Stimulated activated CD4-positive, alpha-beta T cell treated with anti-CD3 and anti-CD28 coated beads, Interleukin-12 subunit alpha, Interleukin-12 subunit beta, amount 100 ng/mL, for 24 hours (primary cell): ENCODE data around the gene GYPE.
"Not testable (repeated sequence)": the region's sequence is repeated elsewhere in the genome, so short reads cannot be mapped to it uniquely, and the experiment has no call there.

Experiments
- DNase-seq, 2 experiments: peaks; one replicate each; pipeline ENCODE4 v3.0.0-alpha.2; 2020; ENCODE audit warnings: low read depth in 2 of 2

GYPE gene

DNA sequence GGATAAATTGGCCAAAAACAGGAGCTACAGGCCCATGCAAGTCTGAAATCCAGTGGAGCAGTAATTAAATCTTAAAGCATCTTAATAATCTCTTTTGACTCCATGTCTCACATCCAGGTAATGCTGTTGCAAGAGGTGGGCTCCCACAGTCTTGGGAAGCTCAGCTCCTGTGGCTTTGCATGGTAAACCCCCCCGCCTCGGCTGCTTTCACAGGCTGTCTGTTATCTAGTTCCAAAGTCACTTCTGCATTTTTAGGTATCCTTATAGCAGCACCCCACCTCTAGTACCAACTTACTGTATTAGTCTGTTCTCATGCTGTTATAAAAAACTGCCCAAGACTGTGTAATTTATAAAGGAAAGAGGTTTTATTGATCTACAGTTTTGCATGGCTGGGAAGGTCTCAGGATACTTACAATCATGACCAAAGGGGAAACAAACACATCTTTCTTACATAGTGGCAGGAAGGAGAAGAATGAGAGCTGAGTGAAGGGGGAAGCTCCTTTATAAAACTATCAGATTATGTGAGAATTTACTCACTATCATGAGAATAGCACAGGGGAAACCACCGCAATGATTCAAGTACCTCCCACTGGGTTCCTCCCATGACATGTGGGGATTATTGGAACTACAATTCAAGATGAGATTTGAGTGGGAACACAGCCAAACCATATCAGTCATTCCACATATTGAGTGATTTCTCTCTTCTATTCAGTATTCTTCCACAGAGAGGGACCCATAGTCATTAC, 34.7 kb downstream of the GYPE start:
- not testable (repeated sequence) for DNase-seq

DNA sequence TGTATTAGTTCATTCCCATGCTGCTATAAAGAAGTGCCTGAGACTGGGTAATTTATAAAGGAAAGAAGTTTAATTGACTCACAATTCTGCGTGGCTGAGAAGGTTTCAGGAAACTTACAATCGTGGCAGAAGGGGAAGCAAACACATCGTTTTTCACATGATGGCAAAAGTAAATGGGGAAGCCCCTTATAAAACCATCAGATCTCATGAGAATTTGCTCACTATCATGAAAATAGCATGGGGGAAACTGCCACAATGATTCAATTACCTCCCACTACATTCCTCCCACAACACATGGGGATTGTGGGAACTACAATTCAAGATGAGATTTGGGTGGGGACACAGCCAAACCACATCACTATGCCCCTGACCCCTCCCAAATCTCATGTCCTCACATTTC, 35.4 kb downstream of the GYPE start:
- not testable (repeated sequence) for DNase-seq

DNA sequence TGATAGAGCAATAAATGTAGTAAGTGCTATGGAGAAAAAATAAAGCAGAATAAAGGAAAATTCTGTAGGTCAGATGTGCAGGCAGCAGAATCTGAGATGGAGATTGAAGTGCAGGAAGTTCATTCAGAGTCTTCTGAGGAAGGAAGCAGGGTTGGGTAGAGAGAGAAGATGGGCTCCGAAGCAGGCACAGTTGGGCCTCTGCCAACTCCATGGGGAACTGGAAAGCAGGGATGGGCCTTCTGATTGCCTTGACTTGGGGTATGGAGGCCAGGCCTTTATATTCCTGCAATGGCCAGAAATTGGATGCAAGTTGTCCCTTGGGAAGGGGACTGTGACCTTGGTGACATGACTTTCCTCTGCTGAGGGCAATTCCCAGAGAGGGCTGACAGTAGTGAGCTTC, 42.6 kb downstream of the GYPE start:
- not testable (repeated sequence) for DNase-seq

DNA sequence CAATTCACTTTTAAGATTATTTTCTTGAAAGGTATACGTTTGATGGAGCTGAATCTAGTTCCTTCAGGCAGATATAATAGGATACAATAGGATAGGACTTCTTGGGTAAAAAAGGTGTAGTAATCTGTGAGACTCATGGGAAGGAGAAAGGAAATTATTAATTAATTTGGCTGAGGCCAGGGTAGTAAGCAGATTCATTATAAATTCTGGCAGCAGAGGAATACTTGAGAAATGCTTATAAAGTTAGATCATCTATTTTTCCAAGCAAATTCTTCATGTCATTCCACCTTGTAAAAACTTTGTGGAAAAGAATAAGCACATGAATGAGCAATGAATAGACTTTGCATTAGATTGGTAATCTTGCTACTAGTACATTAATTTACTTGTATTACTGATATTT, 46.9 kb downstream of the GYPE start:
- DNase-seq = no peak

DNA sequence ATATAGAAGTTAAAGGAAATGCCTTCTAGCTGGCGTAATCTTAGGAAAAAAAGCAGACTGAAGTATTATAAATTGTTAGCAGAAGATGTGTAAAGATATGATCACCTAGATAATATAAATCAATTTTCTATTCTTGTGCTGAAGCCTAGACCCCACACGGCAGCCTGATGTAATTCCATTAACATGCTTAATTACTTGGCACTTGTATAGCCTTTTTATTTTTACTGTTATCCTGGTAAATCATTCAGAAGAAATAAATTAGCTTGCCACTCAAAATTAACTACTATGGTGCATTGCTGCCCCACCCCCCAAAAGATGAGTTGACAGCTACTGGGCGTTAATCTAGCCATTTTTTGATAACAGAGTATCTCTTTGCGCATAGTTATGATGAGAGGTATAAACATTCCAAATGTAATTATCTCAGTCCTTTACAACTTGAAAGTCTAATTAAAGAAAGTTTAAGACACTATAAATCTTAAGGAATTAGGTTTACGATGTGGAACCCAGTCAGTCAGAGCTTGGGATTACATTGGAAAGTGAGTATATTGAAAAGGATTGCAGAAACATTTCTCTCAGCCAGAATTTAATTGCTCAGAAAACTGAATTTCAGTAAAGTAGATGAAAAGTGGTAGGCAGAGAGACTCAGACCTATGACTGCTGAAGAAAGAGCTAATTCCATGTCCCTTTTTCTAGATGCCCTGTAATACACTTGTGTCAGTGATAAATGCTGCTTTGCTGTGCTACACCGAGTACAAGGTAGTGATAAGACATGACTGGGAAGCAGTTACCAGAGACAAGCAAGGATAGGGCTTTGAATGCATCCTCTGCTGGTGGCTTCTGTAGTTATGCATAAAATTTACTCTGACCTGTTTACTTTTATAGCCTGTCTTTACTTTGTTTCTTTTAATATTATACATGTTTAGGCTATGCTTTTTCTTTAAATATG, 47.7 kb downstream of the GYPE start:
- DNase-seq = not testable (repeated sequence)

DNA sequence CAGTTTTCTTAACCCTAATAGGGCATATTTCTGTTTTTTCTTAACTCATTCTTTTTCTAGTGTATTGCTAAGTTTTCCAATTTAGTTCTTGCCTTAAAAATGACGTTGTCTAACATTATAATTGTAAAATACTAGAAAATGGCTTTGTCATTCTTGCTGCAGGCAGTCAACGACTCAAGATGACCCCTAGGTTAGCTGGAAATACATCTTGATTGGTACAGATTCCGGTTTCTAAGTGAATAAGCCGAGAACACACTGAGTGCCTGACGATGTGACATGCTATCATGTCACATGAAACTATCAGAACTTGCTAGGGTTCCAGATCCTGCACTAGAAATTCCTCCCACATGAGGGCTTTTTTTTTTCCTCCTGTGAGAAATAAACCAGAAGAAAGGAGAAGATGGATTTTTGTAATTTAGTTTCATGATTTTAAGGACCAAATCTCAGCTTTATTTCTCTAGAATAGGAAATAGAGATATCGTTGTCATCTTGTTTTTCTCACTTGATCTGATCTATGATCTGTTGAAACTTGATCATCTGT, 49.3 kb downstream of the GYPE start:
- DNase-seq = not testable (repeated sequence)

DNA sequence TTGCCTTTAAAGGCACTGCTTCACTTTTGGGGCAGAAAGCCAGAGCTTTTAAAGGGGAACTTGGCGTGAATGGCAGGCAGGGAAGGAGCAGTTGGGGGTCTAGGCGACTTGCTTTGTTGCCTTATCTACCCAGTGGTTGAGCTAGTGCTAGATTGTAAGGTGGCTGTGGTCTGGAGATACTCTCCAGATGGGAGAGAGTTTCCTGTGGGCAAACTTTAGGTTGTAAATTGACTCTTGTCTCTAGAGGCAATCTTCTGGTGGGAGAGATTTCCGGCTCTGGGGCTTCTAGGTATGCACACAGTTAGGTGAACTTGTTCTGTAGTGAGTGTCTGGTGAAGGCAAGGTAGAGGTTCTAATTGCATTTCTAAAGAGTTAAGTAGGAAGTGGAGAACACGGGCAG, 50.7 kb downstream of the GYPE start:
- DNase-seq = not testable (repeated sequence)

DNA sequence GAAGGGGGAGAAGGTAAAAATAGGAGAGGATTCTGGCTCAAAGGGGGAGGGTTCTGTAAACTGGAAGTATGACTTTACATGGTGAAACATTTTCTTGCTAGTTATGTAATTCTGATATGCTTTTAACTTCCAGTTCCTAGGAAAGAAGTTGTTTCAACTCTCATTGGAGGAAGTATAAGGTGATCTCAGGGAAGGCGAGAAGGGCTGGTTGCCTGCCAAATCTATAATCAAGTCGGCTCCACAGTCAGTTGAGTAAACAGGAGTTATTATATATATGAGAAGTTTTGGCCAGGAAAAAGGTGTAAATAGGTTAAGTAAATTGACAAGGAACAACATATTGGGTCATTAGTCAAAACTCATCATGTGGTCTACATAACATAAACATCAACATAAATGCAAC, 56.1 kb downstream of the GYPE start:
- not testable (repeated sequence) for DNase-seq

DNA sequence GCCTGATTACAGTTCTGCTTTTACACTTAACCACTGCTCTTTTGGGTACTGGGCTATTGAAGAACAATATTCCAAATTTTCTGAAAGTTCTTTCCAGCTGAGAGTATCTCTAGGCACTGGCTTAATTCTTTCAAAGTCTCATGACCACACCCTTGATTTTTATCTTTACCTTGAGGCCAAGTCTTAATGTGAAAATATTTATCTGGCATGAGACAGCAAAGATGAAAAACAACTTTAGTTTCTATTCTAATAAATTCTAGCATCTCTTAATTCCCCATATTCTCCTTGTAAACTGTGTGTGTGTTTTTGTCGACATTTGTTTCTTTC, 61.9 kb downstream of the GYPE start:
- DNase-seq = not testable (repeated sequence)

DNA sequence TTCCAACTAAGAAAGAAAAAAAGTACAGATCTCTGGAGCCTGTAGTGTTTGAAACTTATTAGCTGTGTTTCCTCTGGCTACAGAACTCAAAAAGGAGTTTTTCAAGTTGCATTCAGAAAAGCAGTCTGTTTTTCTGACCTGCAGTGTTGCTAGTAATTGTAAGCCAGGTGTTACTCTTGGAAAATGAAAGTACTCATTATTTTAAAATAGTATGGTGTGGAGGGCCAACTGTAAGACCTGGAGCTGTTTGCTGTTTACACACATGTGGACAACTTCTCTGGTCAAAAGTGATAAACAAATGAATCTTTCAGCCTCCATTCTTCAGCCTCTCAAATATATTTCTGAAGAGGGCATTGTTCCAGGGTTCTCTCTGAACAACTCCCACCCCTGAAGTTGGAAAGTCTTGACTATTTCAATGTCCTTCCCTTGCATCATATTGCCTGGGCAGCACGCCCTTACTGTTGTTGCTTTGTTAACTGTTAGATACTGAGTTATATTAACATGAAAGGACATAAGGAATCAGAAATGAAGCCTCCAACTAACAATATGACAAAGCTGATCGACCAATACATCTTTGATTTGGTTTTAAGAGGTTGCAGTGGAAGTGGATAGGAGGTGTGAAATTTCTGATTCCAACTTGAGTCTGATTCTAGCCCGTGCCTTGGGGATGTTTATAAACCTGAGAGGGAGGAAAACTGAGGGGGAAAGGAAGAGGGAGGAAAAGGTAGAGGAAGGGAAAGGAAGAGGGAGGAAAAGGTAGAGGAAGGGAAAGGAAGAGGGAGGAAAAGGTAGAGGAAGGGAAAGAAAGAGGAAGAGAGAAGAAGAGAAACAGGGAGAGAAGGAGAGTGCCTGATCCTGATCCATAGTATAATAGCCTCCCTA, 62.5 kb downstream of the GYPE start:
- not testable (repeated sequence) for DNase-seq

DNA sequence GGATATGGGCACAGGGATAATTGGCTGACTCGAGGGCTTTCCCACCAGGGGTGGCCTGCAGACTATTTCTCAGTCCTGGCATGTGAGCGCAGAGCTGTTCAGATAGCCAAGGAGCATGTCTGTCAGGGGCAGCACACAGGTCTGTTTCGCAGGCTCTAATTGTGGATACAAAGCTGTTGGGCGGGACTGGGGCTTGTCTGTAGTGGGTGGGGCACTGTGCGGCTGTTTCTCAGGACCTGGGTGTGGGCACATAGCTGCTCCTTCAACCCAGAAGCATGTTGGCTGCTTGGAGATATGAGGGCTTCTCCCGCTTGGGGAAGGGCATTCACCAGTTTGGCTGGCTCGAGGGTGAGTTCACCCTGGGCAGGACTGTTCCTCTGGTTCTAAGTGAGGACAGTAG, 65.9 kb downstream of the GYPE start:
- DNase-seq = not testable (repeated sequence)

DNA sequence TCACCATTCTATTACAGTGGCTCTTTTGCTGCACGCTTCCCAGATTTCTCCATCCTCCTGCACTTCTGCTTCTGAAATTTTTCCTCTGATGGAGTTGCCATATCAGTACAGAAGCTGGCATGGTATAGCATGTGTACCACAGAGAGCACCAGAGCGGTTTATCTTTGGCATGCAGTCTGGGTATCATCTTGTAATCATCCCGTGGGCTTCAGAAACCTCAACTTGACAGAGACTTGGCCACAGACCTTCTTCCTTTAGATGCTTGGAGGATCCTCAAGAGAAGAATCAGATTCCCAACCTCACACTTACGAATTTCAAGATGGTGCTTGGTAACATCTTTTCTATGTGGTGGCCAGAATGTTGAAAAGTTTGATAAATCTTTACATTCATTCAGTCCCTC, 71.2 kb downstream of the GYPE start:
- DNase-seq = not testable (repeated sequence)

DNA sequence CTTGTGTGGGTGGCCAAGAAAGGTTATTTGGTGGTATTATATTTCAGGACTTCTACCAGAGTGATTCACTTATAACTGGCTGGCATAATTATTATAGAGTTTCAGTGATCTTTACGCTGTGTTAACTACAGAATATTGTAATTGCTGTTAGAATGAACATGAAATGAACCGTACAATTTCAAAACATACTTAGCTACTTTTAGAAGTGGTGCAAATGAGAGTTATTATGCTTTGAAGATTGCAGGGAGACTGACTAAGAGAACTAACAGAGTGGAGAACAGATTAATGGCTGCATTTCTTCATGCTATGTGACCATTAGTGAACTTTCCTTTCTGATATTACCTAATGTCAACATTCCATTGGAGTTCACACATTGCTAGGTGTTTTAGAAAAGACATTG, 71.7 kb downstream of the GYPE start:
- not testable (repeated sequence) for DNase-seq

DNA sequence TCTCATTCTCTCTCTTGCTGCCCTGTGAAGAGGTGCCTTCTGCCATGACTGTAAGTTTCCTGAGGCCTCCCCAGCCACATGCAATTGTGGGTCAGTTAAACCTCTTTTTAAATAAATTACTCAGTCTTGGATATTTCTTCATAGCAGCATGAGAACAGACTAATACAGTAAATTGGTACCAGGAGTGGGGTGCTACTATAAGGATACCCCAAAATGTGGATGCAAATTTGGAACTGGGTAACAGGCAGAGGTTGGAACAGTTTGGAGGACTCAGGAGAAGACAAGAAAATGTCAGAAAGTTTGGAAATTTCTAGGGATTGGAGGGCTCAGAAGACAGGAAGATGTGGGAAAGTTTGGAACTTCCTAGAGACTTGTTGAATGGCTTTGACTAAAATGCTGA, 74.8 kb downstream of the GYPE start:
- not testable (repeated sequence) for DNase-seq

DNA sequence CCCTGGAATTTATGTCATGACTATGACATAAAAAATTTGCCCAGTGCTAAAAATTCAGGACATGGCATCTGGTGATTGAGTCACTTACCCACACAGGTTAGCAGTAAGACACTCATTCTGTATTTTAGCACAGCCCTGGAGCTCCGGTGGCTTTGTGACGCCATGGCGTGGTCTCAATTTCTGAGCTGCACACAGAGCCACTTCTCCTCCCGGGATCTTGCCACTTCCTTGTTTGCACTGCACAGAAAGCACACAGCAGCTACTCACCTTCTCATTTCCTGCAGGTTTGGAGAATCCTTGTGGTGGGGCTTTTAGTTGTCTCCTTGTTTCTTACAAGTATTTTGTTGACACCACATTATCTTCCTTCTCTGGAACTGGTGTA, 76.1 kb downstream of the GYPE start:
- not testable (repeated sequence) for DNase-seq
